GM12891 (cell line): ENCODE results near the gene JAZF1.

Experiments used
- POLR2A ChIP-seq: IDR thresholded peaks from 2 replicates; pipeline ENCODE4 v1.6.1; 2011; ENCODE audit warnings: low read depth, low read length, control low read depth
- POLR2AphosphoS5 ChIP-seq: IDR thresholded peaks from 2 replicates; pipeline ENCODE4 v1.6.1; 2011; ENCODE audit warnings: low read depth, low read length, control low read depth

- no peak for TF ChIP-seq POLR2A
- no peak for TF ChIP-seq POLR2AphosphoS5
Measured at GRCh38 chr7:27897441-27897847, 283.2 kb downstream of the JAZF1 start.
